Osteoblast (primary cell): ENCODE results near the gene KIF6. TPM values are rescaled to one million over a fixed set of nuclear protein-coding genes. Genes with fewer than 3 reads are reported as not detected.

Source experiments
- DNase-seq: peaks from one replicate; pipeline ENCODE4 v3.0.0; 2011; ENCODE audit warnings: low spot score, mixed read lengths; ENCODE audit not compliant: insufficient read length; ENCODE audit errors: missing footprints
- H2AFZ ChIP-seq: 2 replicates; pipeline ENCODE4 v1.6.0; 2011; ENCODE audit warnings: mild to moderate bottlenecking, low read length
- H3K27ac ChIP-seq: 2 replicates; pipeline ENCODE4 v1.5.1; 2011; ENCODE audit warnings: mild to moderate bottlenecking, low read depth, low read length, moderate library complexity
- H3K27me3 ChIP-seq: 2 replicates; pipeline ENCODE4 v1.6.0; 2012; ENCODE audit warnings: mild to moderate bottlenecking, control low read depth, inconsistent platforms, low read length, moderate library complexity; ENCODE audit not compliant: insufficient read depth
- H3K36me3 ChIP-seq: 2 replicates; pipeline ENCODE4 v1.5.1; 2011; ENCODE audit warnings: mild to moderate bottlenecking, low read length, control low read depth, moderate library complexity; ENCODE audit not compliant: insufficient read depth
- H3K4me1 ChIP-seq: 2 replicates; pipeline ENCODE4 v1.5.1; 2011; ENCODE audit warnings: mild to moderate bottlenecking, low read length, control low read depth, moderate library complexity; ENCODE audit not compliant: insufficient read depth
- H3K4me2 ChIP-seq: 2 replicates; pipeline ENCODE4 v1.6.0; 2011; ENCODE audit warnings: mild to moderate bottlenecking, low read length; ENCODE audit not compliant: insufficient read depth
- H3K4me3 ChIP-seq: fragments of 200-600 bp; sonication (generic); 3 replicates; pipeline ENCODE4 v1.5.1; 2012; ENCODE audit warnings: mild to moderate bottlenecking, low read length, inconsistent platforms; ENCODE audit not compliant: insufficient read depth
- H3K79me2 ChIP-seq: 2 replicates; pipeline ENCODE4 v1.6.0; 2012; ENCODE audit warnings: mild to moderate bottlenecking, low read length, control low read depth, inconsistent platforms; ENCODE audit not compliant: insufficient read depth
- H3K9me3 ChIP-seq: 2 replicates; pipeline ENCODE4 v1.5.1; 2011; ENCODE audit warnings: low read depth, low read length, control low read depth
- H4K20me1 ChIP-seq: 2 replicates; pipeline ENCODE4 v1.6.0; 2012; ENCODE audit warnings: mild to moderate bottlenecking, low read length, control low read depth; ENCODE audit not compliant: insufficient read depth
- total RNA-seq: library from RNA; depleted of rRNA; stranded (reverse); fragments of >200 nt; gene quantifications from 2 replicates; pipeline ENCODE4 v1.2.3, GENCODE V29; 2012
- TF ChIP-seq, protein P1 (sequence below): IDR thresholded peaks from 2 replicates; pipeline ENCODE4 v1.5.1; 2011; ENCODE audit warnings: mild to moderate bottlenecking, low read depth, low read length, moderate library complexity; ENCODE audit errors: extremely low read depth

Gene KIF6
- total RNA-seq, 1 donor = 1.4 TPM

DNA sequence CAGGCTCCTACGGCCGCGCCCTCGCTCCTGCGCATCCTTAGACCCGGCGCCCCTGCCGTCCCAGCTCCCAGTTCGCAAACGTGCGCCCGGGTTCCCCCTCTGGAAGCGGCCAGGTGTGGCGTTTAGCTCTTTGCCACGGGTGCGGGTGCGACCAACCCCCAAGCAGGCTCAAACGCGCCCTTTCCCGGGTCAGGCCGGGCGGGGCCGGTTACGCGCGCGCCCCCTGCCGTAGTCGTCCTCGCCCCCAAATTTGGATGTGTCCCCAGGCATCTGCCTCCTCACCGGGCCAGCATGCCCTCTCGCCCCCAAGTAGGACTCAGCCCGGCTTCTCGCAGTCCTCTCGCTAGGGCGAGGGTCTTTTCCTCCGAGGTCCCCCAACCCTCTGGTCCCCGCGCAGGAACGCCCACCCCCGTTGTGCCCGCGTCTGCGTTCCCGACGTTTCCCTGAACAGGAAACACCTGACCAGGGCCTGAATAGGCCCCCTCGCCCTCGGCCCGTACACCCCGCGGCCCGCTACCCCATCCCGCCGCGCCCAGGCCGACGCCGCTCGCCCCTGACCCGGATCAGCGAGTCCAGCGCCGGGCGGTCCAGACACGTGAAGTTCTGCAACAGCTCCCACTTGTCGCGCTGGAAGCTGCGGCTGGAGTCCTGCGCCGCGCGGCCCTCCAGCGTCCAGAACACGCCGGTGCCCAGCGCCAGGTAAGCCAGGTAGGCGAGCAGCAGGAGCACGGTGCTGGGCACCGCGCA, 411.5 kb downstream of the KIF6 start:
- no peak overlapping the region for H2AFZ ChIP-seq
- no peaks in the 10 kb centered on the region for H3K9me3 ChIP-seq
- no peaks in the 10 kb centered on the region for H3K4me1 ChIP-seq
- H3K27me3 ChIP-seq = peaks cover 31% of the 10 kb centered on the region
- H4K20me1 ChIP-seq = no peaks in the 10 kb centered on the region
- H3K4me3 ChIP-seq = no peak overlapping the region
- no peak overlapping the region for H3K27ac ChIP-seq
- no peak for DNase-seq
- TF ChIP-seq, protein P1, sequence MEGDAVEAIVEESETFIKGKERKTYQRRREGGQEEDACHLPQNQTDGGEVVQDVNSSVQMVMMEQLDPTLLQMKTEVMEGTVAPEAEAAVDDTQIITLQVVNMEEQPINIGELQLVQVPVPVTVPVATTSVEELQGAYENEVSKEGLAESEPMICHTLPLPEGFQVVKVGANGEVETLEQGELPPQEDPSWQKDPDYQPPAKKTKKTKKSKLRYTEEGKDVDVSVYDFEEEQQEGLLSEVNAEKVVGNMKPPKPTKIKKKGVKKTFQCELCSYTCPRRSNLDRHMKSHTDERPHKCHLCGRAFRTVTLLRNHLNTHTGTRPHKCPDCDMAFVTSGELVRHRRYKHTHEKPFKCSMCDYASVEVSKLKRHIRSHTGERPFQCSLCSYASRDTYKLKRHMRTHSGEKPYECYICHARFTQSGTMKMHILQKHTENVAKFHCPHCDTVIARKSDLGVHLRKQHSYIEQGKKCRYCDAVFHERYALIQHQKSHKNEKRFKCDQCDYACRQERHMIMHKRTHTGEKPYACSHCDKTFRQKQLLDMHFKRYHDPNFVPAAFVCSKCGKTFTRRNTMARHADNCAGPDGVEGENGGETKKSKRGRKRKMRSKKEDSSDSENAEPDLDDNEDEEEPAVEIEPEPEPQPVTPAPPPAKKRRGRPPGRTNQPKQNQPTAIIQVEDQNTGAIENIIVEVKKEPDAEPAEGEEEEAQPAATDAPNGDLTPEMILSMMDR = no peak
- no peak overlapping the region for H3K4me2 ChIP-seq
- H3K79me2 ChIP-seq = no peaks in the 10 kb centered on the region
- H3K36me3 ChIP-seq = no peaks in the 10 kb centered on the region

DNA sequence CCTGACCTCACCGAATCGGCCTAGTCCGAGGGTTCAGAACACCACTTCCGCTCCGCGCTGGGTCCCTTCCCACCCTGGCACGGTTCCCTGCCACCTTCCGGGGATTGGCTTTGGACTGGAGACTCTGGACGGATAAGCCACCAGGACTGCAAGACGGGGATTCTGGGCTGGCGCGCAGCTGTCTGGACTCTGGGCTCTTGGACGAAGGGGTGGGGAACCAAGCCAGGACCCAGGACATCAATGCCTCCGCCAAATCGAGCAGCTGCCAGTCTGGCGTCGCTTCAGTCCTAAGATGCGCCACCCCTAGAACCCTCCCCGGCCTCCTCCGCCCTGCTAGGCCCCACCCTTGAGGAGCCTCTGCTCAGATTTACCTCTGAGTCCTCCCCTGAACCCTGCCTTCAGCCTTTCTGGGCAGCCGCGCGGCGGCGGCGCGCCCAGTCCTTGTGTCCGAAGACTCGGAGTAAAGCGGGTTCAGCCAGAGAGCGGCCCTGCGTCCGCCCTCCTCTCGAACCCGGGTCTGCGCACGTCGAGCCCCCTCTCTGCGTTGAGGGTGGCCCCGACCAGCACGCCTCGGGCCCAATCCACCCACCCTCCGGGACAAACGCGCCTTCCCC, 412.2 kb downstream of the KIF6 start:
- no peak overlapping the region for H3K27ac ChIP-seq
- TF ChIP-seq, protein P1 = no peak
- no peaks in the 10 kb centered on the region for H3K36me3 ChIP-seq
- H4K20me1 ChIP-seq = no peaks in the 10 kb centered on the region
- H3K4me1 ChIP-seq = no peaks in the 10 kb centered on the region
- H3K4me2 ChIP-seq = no peak overlapping the region
- H3K27me3 ChIP-seq = peaks cover 31% of the 10 kb centered on the region
- H3K9me3 ChIP-seq = no peaks in the 10 kb centered on the region
- H2AFZ ChIP-seq = no peak overlapping the region
- H3K79me2 ChIP-seq = no peaks in the 10 kb centered on the region
- no peak overlapping the region for H3K4me3 ChIP-seq
- peak; percentile 88 for DNase-seq

DNA sequence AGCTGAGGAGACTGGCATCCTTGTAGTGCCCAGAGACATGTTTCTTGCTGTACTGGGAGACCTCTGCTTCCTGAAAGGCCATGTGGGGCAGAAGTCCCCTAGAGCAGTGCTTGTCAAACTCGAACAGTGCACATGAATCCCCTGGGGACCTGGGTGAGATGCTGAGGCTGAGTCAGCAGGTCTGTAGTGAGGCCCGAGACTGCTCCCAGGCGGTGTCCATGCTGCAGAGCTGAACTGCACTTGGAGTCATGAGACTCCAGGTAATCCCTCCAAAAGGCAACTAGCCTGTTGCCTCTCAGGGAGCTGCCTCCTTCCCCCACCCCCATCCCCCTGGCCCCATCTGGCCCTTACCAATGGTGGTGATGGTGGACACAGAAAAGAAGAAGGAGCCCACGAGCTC, 414.7 kb downstream of the KIF6 start:
- peaks cover 31% of the 10 kb centered on the region for H3K27me3 ChIP-seq
- TF ChIP-seq, protein P1 = no peak
- peak; percentile 52 for DNase-seq
- no peaks in the 10 kb centered on the region for H3K9me3 ChIP-seq
- H3K27ac ChIP-seq = no peak overlapping the region
- H4K20me1 ChIP-seq = no peaks in the 10 kb centered on the region
- no peak overlapping the region for H2AFZ ChIP-seq
- no peaks in the 10 kb centered on the region for H3K36me3 ChIP-seq
- no peaks in the 10 kb centered on the region for H3K4me1 ChIP-seq
- H3K4me3 ChIP-seq = no peak overlapping the region
- H3K79me2 ChIP-seq = no peaks in the 10 kb centered on the region
- no peak overlapping the region for H3K4me2 ChIP-seq

DNA sequence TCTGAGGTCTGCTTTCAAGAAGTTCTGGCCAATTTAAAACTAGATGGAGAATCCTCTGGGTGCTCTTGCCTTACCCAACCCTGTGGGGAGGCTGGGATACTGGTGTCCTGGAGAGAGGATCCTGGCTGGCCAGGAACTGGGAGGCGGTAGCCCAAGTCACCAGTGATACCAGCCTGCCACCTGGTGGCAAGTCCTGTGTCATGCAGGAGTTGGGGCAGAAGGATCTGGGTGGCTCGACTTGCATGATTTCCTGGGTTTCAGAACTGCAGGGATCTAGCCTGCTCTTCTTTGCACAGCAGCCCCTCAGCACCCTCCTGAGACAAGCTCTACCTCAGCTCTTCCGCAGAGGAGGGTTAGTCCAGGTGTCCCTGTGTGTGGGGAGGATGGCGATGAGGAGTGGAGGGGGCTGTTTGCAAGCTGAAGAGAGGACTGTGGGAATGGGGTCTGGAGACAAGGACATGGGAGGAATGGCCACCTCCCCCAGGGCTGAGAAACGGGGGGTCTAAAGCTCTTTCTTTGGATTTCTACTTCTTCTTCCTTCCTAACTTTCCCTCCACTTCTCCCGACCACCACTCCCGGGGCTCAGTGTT, 415.2 kb downstream of the KIF6 start:
- TF ChIP-seq, protein P1 = peak; percentile 93
- Histone ChIP-seq H3K27ac (no peak overlapping the region), H3K4me2 (no peak overlapping the region), H4K20me1 (no peaks in the 10 kb centered on the region), H3K27me3 (peaks cover 29% of the 10 kb centered on the region), H3K36me3 (no peaks in the 10 kb centered on the region), H3K4me3 (no peak overlapping the region), H3K9me3 (no peaks in the 10 kb centered on the region), H2AFZ (no peak overlapping the region), H3K4me1 (no peaks in the 10 kb centered on the region), H3K79me2 (no peaks in the 10 kb centered on the region)
- DNase-seq = peak; percentile 97
